Muscle layer of colon (tissue), 2 donors: Measurements from ENCODE around the gene ZNF534.

Source experiments
- H3K27ac ChIP-seq: one replicate; pipeline ENCODE4 v1.7.0; 2013; ENCODE audit warnings: low read depth, mild to moderate bottlenecking, low read length, moderate library complexity
- H3K27me3 ChIP-seq, 2 donors: one replicate each; pipeline ENCODE4 v1.7.0; 2013; ENCODE audit warnings: low read length in 2 of 2, mild to moderate bottlenecking in 2 of 2; ENCODE audit not compliant: insufficient read depth in 2 of 2, control insufficient read depth in 1 of 2
- H3K36me3 ChIP-seq: one replicate; pipeline ENCODE4 v1.7.0; 2013; ENCODE audit warnings: mild to moderate bottlenecking, low read length; ENCODE audit not compliant: insufficient read depth
- H3K4me1 ChIP-seq: one replicate; pipeline ENCODE4 v1.7.0; 2013; ENCODE audit warnings: mild to moderate bottlenecking, low read length; ENCODE audit not compliant: insufficient read depth
- H3K4me3 ChIP-seq, 2 donors: one replicate each; pipeline ENCODE4 v1.7.0; 2013; ENCODE audit warnings: low read length in 2 of 2, low read depth in 1 of 2, mild to moderate bottlenecking in 1 of 2, moderate library complexity in 1 of 2
- H3K9ac ChIP-seq: one replicate; pipeline ENCODE4 v1.7.0; 2013; ENCODE audit warnings: low read length
- H3K9me3 ChIP-seq: one replicate; pipeline ENCODE4 v1.7.0; 2013; ENCODE audit warnings: mild to moderate bottlenecking, low read length
- donor health status: abdominal sarcoma.
- donor health status: Adenocarcinoma of cecum.

Gene ZNF534

DNA sequence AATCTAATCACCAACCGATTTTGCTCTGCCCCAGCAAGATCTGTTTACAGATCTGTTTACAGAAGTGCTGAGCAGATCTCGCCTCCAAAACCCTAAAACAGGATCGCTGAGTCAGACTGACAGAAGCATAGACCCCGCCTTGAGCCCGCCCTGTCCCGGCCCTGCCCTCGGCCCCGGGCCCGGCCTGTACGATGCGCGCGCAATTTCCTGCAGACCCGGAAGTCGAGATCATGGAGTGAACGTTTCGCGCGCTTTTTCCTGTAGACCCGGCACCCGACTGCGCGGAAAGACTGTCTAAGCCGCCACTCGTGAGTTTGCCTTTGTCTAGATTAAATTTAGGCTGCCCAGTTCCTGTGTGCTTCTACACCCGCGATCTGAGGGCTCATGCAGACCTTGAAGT lies at the start of gene ZNF534:
Gene ZNF534, plus strand, starts transcription at position 212 of the 400 bp plus-strand sequence. CDS start 2,327 bp downstream, outside the sequence.
- Histone ChIP-seq H3K4me1 (no peaks in the 10 kb centered on the region), H3K27me3 (no peaks in the 10 kb centered on the region), H3K36me3 (no peaks in the 10 kb centered on the region), H3K4me3 (no peak within 1 kb of the TSS), H3K9me3 (peaks cover 6% of the 10 kb centered on the region), H3K27ac (no peak within 1 kb of the TSS), H3K9ac (no peak within 1 kb of the TSS)

DNA sequence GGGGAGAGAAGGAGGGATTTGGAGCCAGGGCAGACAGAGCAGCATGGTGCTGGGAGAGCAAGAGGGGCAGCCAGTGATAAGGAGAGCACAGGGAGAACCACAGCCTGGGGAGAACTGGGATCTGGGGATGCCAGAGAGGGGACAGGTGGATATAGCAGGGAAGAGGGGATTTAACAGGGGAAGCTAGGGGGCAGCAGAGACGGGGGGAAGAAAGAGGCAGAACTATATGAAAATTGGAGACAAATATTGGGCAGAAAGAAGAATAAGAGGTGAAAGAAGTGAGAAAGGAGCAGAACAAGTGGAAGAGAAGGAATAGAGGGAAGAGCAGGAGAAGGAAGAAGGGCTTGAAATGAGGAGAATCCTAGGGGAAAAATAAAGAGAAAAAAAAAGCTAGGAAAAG lies 37.8 kb upstream of the ZNF534 start:
- H3K4me3 ChIP-seq = no peak overlapping the region
- peaks cover 30% of the 10 kb centered on the region for H3K9me3 ChIP-seq
- H3K4me1 ChIP-seq = no peaks in the 10 kb centered on the region
- H3K27ac ChIP-seq = no peak overlapping the region
- no peaks in the 10 kb centered on the region for H3K27me3 ChIP-seq
- peaks cover 10% of the 10 kb centered on the region for H3K36me3 ChIP-seq
- H3K9ac ChIP-seq = no peak overlapping the region

- H3K36me3 ChIP-seq = peaks cover 33% of the 10 kb centered on the region
- peaks cover 8% of the 10 kb centered on the region for H3K4me1 ChIP-seq
- H3K9me3 ChIP-seq = peaks cover 4% of the 10 kb centered on the region
These were observed 31.5 kb upstream of the ZNF534 start, which contains the start of gene ZNF528 for GRCh38 chr19:52397310-52398080. Gene ZNF528, plus strand, starts transcription at chr19:52397849. Its CDS starts 4,165 bp downstream, at chr19:52402014.

DNA sequence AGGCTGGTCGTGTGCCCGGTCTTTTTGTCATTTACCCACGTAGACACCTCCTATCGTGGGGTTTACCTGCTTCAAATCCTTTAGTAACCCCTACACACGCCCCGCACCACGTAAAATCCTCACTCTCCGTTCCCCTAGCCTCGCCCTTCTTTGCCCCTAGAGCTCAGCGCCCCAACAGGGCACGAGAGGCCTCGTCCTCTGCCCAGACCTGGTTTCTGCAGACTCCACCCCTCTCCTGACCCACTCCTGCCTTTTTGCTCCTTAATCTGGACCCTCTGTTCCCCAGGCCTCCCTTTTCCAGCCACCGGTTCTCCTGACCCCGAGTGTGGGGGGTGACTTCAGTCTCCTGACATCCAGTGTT lies 30.9 kb upstream of the ZNF534 start:
- Histone ChIP-seq H3K9ac (peak overlapping the region; percentile 34), H3K4me3 (peak overlapping the region; percentile 89 to 92), H3K27ac (peak overlapping the region; percentile 75), H3K36me3 (peaks cover 38% of the 10 kb centered on the region), H3K4me1 (peaks cover 8% of the 10 kb centered on the region), H3K27me3 (no peaks in the 10 kb centered on the region), H3K9me3 (peaks cover 4% of the 10 kb centered on the region)

More at GRCh38 chr19:52397310-52398080, 31.5 kb upstream of the ZNF534 start, which contains the start of gene ZNF528:
- Histone ChIP-seq H3K4me3 (peak within 1 kb of the TSS; percentile 89 to 92), H3K9ac (peak within 1 kb of the TSS; percentile 34), H3K27ac (peak within 1 kb of the TSS; percentile 75), H3K27me3 (no peaks in the 10 kb centered on the region)

DNA sequence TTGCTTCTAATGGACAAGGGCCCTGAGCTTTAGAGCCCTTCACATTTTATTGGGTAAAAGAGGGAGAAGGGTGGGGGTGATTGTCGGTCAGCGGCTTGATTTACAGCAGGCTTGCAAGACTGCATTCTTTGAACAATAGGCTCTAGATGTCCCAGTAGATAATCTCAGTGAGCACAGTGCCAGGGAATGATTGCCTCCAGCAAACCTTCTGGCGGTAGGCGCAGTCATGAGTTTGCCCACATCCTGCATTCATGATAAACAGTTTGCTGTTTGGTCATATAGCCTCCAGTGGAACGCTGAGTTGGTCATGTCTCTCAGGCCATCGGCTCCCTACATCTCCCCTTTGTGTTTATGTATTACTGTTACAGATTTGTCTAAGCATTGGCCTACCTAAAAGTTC lies 18.7 kb upstream of the ZNF534 start:
- Histone ChIP-seq H3K9ac (no peak overlapping the region), H3K36me3 (peaks cover 72% of the 10 kb centered on the region), H3K27ac (no peak overlapping the region), H3K4me3 (no peak overlapping the region), H3K9me3 (peaks cover 58% of the 10 kb centered on the region), H3K4me1 (no peaks in the 10 kb centered on the region), H3K27me3 (no peaks in the 10 kb centered on the region)

- no peaks in the 10 kb centered on the region for H3K27me3 ChIP-seq
- H3K4me3 ChIP-seq = no peak overlapping the region
- H3K36me3 ChIP-seq = peaks cover 21% of the 10 kb centered on the region
- no peak overlapping the region for H3K27ac ChIP-seq
- H3K9me3 ChIP-seq = peaks cover 75% of the 10 kb centered on the region
- no peaks in the 10 kb centered on the region for H3K4me1 ChIP-seq
- no peak overlapping the region for H3K9ac ChIP-seq
These were observed 13.2 kb upstream of the ZNF534 start for GRCh38 chr19:52415711-52416110.

- no peak overlapping the region for H3K27ac ChIP-seq
- no peak overlapping the region for H3K4me3 ChIP-seq
- no peak overlapping the region for H3K9ac ChIP-seq
- no peaks in the 10 kb centered on the region for H3K27me3 ChIP-seq
- H3K4me1 ChIP-seq = no peaks in the 10 kb centered on the region
- H3K36me3 ChIP-seq = no peaks in the 10 kb centered on the region
- H3K9me3 ChIP-seq = no peaks in the 10 kb centered on the region
These were observed 13.2 kb downstream of the ZNF534 start for GRCh38 chr19:52442179-52442578.

DNA sequence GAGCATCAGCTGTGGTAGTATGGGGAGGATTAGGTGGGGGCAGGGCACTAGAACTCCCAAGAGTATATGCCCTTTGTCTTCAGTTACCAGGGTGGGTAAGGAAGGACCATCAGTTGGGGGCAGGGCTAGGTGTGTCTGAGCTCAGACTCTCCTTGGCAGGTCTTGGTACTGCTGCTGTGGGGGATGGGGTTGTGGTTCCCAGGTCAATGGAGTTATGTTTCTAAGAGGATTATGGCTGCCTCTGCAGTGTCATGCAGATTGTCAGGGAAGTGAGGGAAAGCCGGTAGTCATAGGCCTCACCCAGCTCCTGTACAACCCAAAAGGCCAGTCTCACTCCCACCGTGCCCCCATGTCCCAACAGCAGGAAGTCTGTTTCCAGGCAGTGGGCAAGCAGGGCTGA lies 15.6 kb downstream of the ZNF534 start:
- no peak overlapping the region for H3K27ac ChIP-seq
- no peaks in the 10 kb centered on the region for H3K4me1 ChIP-seq
- H3K36me3 ChIP-seq = no peaks in the 10 kb centered on the region
- H3K9ac ChIP-seq = no peak overlapping the region
- no peak overlapping the region for H3K4me3 ChIP-seq
- H3K27me3 ChIP-seq = no peaks in the 10 kb centered on the region
- H3K9me3 ChIP-seq = no peaks in the 10 kb centered on the region

- Histone ChIP-seq H3K27me3 (peaks cover 0 to 5% of the 10 kb centered on the region in 2 donors), H3K9ac (no peak overlapping the region), H3K9me3 (peaks cover 31% of the 10 kb centered on the region), H3K4me1 (peaks cover 7% of the 10 kb centered on the region), H3K36me3 (peaks cover 1% of the 10 kb centered on the region), H3K4me3 (no peak overlapping the region), H3K27ac (no peak overlapping the region)
These were observed 22.3 kb downstream of the ZNF534 start for GRCh38 chr19:52451241-52451640.

DNA sequence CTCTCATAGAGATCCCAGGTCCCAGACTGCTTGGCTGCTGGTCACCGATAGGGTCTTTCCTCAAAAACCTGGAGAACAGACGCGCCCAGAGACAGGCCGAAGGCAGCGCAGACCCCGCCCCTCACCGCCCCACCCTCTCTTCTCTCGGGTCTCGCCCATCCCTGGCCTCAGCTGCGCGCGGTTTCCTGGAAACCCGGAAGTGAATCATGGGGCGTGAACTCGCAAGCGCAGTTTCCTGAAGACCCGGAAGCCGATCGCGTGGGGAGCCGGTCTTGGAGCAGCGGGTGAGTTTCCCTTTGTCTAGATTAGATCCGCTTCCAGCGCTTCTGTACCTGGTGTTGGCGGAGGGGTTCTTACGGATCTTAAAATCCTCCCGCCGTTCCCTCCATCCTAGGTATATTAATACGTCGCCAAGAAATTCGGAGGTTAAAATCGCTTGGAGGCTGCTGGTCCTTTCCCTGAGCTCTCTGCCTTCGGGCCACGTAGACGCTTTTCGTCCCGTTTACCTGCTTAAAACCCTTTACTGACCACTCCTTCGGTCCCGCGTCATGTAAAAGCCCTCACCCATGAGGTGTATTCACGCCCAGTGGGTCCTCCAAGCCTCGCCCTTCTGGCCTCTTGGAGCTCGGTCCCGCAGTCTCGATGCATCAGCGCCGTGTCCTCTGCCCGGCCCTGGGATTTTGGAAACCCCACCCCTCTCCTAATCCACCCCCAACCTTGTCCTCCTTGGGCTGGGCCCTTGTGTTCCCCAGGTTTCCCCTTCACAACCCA lies 24.6 kb downstream of the ZNF534 start, which contains the start of gene ZNF578:
Gene ZNF578, plus strand, starts transcription at position 230 of the 771 bp plus-strand sequence. CDS start 48,293 bp downstream, outside the sequence.
- Histone ChIP-seq H3K9me3 (peaks cover 37% of the 10 kb centered on the region), H3K4me3 (peak within 1 kb of the TSS; percentile 63 to 91), H3K4me1 (peaks cover 7% of the 10 kb centered on the region), H3K27me3 (peaks cover 0 to 5% of the 10 kb centered on the region in 2 donors), H3K27ac (no peak within 1 kb of the TSS), H3K36me3 (peaks cover 20% of the 10 kb centered on the region), H3K9ac (no peak within 1 kb of the TSS)

- no peaks in the 10 kb centered on the region for H3K27me3 ChIP-seq
- peaks cover 4% of the 10 kb centered on the region for H3K36me3 ChIP-seq
- no peak overlapping the region for H3K9ac ChIP-seq
- peaks cover 39% of the 10 kb centered on the region for H3K9me3 ChIP-seq
- H3K4me3 ChIP-seq = no peak overlapping the region
- no peaks in the 10 kb centered on the region for H3K4me1 ChIP-seq
- H3K27ac ChIP-seq = no peak overlapping the region
These were observed 36.0 kb downstream of the ZNF534 start for GRCh38 chr19:52464798-52465470.
